Stimulated activated CD8-positive, alpha-beta memory T cell treated with anti-CD3 and anti-CD28 coated beads, Interleukin-7, amount 100 ng/mL, for 4 hours (primary cell): ENCODE data around the gene FOCAD.

Experiments used
- DNase-seq, 2 donors: peaks; one replicate each; pipeline ENCODE4 v3.0.0-alpha.2; 2020; ENCODE audit warnings: low read depth in 2 of 2

Gene FOCAD

DNA sequence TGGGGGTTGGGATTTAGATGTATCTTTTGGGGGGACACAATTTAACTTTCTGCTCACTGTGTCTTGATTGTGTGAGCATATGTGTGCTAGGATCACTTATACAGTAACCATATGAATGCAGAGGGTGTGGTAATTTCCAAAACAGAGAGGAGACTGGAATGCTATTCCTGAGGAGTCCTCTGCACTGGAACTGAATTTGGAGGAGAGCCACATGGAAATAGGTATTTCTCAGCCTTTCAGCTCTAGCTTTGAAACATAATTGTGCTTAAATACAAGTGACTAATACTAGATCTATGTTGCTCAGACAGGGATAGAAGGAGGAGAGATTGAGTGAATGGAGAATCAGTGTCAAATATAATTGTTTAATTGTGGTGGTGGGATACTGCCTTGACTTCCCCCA lies 45.5 kb downstream of the FOCAD start:
- DNase-seq = no peak

DNA sequence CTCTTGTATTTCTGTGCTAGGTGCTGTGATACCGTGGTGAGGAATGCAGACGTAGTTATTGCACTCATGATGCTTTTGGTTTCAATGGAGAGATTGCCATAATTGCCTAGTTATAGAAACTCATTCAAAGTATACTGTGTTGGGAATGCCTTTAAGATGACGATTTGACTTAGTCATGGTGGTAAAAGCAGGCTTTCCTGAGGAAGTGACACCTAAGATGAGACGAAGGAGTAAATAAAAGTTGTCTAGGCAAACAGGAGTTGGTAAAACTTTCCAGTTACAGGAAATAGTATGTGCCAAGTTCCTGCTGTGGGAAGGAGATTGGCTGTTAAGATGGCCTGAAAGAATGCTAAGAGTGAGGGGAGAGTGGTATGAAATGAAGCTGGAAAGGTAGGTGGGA lies 48.1 kb downstream of the FOCAD start:
- DNase-seq = no peak

DNA sequence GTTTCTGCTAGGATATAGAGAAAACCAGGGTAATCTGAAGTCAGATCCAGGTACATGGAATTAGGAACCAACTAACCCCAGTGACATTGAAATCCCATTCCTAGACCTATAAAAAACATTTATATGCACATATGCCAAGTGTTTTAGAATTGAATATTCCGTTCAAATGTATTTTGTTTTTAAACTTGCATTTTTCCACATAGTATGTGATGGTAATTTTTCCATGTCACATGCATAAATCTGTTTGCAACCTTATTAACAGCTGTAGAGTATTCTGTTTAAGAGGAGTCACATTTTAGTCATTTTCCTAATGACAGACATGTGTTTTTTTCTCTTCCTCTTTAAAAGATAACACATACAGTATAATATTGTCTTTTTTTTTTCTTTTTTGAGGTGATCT lies 50.2 kb downstream of the FOCAD start:
- DNase-seq = no peak

DNA sequence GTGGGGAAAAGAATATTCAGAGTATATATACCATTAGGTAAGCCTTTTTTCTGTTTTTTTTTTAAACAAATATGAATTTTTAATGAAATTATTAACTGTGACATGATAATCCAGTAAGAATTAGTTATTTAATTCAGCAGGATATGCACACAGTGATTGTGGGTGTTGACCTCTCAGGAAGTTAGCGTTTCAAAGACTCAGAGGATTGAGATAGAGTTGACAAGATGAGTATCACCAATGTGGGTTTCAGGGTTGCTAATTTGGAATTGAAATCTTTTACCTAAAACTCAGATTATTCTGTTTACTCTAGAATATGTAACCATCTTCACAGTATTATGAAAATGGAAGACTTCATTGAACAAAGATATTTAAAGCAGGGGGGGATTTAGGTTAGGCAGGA lies 56.2 kb downstream of the FOCAD start:
- DNase-seq = no peak

DNA sequence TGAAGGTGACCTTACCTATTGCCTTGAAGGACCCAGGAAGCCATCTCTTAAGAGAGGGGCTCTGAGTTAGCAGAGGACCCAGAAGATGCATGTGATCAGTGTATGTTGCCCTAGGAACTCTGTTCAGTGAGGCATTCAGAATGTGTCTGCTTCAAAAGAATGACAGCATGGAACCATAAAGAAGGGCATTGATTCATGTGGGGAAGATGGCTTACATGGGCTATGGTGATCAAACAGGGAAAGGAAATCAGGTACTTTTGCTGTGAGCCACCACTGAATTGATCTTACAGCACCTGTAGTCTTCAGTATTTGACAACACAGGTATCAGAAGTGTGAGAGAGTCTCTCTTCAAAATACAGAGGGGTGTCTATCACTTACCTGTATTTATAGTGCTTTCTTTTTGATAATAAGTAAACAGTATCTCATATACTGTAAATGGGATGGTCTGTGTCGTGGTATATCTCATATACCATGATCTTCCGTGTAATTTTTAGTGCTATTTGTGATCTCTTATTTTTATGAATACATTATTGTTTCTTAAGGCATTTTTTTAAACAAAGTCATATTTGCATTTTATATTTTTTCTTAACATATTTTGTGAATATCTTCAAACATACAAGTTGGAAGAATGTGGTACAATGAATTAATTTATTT lies 57.0 kb downstream of the FOCAD start:
- DNase-seq = no peak

DNA sequence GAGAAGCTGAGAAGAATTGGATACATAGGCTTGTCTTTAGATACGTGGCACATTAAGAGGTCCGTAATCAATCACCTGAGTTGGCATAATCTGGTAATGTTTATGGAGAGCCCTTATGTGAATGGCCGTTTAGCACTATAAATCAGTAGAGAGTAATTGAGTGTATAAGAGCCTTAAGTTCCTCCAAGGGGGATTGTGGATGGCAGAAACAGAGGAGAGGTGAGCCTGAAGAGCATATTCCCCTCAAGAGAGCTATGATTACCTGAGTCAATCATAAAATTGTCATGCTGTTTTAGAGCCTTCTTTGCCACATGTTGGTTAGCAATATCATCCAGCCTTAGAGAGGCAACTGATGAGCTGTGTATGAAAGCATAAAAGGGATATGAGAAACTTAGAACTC lies 58.8 kb downstream of the FOCAD start:
- no peak for DNase-seq

DNA sequence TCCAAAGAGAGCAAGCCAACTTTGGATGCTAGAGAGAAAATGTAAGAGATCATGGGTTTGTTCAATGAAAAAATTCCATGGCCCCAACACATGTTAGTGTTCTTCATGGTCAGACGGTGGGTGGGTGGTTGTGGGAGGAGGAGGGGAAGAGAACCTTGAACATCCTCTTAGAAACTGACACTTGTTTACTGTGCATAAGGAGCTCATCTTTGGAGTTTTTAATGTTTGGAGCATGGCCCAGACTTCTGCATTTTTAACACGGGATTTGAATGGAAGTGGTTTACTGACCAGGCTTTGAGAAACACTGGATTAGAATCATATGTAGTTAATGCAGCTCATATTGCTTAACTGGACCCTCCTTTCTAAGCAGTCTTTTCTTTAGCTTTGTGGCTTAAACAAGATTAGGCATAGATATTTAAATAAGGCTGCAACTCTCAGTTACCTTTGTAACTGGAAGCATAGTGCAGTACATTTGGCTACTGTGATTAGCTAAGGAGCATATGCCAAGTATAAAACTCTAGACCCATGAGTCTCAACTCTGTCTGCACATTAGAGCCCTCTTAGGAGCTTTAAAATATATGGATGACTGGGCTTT lies 60.1 kb downstream of the FOCAD start:
- no peak for DNase-seq

DNA sequence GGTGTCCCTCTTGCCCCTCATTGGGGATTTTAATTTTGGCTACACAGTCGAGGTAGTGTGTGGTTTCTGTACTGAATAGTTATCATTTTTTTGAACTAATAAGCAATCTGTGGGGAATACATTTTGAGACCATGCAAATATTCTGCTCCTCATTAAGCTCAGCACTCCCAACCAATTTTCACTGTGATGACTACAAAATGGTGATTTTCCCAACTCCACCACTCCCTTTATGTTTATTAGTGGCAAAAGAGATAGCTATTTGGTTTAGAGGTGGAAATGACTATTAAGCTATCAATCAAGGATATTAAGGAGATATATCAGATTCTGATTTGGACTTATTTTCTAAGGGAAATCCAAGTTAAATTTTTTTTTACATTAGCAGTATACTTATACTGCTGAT lies 62.9 kb downstream of the FOCAD start:
- no peak for DNase-seq

DNA sequence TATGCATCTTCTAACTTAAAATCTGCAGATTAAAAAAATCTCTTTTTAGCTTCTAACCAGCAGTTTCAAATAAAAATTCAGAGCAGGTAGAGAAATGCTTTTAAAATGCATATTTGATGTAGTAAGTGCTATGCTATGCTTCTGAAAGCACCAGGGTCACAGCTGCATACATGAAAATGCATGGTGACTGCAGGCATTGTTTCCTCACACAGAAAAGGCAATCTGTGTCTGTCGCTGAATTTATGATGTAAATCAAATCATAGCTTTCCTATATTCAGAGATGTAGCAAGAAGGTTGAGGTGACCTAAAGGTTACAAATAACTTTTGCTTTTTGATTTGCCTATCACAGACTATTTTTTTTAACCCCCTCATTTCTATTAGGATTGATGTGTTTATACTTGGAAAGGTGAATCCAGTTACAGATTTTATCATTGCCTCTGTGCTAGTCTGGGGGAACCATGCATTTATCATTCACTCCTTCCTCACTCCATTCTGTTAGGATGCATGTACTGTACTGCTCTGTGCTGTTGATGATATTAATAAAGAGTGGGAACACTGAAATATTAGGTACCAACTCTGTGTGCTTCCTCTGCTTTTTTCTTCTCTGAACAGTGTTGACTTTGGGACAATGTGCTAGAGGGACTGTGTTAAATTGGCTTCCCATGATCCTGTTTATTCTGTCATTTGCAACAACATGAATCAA lies 65.6 kb downstream of the FOCAD start:
- no peak for DNase-seq

DNA sequence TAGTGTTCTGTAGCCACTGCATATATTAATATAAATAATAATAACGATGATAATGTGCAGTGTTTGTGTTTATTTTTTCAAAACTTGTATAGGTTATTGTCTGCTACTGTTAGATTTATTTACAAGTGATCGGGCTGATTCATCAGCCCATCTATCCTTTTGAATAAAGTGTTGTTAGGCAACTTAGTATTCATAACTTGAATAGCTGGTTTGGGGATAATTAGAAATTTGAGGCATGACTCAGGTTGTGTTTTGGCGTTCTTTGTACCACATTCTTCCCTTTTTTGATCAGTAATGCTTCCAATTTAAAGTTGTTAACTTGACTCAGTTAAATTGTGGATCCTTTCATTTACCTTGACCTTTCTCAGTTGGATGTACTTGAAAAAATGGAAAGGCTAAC lies 69.7 kb downstream of the FOCAD start:
- no peak for DNase-seq

DNA sequence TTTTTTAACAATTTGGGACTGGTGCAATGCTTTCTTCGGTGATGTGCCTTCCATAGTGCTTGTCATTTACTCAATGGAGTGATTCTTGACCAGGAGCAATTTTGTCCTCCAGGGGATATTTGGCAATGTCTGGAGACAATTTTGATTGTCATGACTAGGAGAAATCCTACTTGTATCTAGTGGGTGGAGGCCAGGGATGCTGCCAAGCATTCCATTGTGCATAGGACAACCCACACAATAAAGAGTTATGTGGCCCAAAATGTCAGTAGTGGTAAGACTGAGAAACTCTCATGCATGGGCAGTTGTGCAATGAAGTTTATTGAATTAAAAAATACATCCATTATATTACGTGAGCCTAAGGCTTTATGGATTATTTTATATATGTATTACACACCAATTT lies 70.5 kb downstream of the FOCAD start:
- DNase-seq = no peak

DNA sequence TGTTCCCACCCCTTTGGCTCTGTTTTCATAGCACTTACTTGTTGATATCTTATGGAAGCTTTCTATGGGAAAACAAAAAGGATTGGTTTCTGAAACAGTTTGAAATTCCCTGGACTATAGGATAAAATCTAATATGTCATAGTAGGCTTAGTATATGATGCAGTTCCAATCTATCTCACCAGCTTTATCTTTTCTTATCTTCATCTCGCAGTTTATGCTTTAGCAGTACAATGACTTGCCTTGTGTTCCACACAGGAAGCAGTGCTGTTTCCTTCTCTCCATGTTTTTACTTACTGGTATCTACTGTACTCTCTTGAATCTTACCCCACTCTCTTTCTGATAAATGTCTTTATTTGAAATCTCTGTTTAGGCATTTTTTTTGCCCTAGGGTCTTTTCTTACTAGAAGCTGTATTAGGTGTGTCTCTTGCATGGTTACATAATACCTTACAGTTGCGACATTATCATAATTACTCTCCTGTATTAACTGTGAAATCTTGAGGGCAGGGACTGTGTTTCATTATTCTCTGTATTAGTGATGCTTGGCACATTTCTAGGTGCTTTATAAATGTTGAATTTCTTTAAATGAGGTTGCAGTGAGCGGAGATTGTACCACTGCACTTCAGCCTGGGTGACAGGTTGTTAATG lies 76.3 kb downstream of the FOCAD start:
- no peak for DNase-seq

DNA sequence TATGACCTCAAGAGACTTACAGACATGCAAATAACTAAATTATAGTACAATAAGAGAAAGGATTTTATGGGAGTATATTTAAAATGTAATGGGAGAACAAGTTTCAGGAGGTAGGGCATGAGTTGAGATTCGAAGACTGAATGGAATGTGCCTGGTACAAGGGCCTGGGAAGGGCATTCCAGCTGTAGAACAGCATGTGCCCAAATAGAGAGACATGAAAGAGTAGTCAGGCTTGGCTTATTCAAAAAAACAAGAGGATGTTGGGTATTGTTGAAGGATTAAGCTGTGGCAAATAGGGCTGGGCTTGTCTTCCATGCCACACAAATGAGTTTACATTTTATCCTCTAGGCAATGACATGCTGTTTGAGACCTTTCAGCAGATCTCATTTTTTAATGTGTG lies 86.9 kb downstream of the FOCAD start:
- no peak for DNase-seq

DNA sequence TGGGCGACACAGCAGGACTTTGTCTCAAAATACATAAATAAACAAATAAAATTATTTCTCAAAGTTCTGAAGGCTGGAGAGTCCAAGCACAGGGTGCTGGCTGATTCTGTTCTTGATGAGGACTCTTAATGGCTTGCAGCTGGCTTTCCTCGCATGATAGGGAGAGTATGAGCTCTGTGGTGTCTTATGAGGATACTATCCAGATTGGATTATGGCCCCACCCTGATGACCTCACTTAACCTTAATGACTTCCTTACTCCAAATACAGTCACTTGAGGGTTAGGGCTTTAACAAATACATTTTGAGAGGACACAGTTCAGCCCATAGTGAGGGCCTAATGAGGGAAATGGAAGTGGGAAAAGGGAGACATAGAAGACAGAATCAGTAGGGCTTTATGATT lies 87.7 kb downstream of the FOCAD start:
- no peak for DNase-seq

DNA sequence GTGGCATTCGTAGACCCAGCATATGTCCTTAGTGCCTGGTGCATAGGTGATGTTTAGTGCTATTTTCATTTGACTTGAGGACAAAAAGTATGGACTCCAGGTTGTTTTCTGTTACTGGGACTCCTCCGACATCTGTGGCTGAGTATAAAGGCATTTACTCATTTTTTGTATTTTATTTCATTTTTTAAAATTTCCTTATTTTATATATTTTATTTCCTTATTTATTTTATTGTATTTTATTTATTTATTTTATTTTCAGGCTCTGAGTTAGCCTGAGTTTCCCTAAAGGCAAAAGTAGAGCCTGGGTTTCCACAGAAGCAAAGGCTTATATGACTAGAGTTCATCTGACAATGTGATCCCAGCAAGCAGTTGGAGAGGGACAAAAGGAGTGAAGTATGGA lies 91.6 kb downstream of the FOCAD start:
- no peak for DNase-seq

DNA sequence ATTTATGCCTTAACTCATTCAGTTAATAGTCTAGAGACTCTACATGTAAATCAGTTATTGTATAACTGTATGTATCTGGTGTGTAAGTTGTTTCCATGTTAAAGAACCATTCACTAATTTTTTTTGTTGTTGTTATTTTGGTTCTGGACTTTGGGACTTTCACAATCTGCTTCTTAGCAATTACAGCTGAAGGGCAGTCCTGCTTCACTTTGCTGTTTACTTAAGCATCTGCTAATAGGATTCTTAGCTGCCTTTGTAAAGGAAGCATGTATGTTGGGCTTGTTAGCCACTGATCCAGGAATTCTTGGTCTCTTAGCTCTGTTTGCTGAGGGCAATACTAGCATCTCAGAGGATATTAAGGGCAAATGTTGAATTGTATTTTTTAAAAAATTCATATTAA lies 97.0 kb downstream of the FOCAD start:
- DNase-seq = no peak

DNA sequence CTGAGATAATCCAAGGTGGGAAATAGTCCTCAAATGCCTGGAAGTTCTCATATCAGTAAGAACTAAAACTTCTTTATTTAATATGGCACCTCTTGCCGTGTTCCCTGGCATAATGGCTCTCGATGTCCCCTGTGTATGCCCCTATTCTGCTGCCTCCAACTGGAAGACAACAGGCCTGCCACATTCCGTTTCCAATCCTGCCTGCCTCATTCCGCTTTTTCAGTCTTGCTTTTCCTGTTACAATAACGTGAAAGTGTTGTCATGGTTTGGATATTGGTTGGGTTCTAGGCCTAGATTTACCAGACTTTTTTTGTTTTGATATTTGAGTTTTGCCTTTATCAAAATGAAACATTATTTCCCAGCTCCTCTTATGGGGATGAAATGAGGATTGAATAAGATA lies 98.2 kb downstream of the FOCAD start:
- no peak for DNase-seq

DNA sequence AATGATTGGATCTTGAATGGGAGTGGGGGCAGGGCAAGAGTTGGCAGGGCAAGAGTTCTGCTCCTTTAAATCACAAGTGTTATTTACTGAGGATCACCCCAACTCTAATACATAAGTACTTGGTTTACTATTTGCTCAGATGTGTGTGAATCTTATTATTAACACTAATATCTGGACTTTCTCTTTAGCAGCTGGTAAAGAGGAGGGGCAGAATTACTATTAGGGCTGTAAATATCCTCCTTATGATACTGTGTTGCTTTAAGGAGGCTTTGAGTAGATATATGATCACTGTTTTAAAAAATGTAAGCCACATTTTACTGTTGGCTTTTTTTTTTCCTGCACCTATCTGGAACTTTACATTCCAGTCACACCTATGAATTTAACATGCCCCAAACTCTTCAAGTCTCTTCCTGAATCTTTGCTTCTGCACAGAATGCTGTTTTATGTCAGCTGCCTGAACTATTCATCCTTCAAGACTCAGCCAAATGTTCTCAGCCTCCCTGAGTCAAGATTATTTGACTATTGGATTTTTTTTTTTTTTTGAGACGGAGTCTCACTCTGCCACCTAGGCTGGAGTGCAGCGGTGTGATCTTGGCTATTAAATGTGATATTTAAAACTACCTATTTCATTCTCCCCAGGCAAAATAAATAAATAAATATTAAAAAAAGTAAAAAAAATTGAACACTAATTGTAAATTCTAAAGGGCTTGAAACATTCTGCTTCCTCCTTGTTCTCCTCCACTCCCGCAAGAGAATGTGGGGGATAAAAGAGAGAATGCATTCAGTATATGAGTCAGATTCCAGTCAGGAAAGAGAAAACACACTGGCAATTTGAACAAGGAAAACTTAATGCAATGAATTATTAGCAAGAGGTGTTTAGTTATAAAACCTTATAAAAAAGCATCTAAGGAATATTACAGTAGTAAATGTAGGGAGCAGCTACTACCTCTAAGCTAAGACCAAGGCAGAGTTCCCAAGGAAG lies 99.3 kb downstream of the FOCAD start:
- DNase-seq = no peak

DNA sequence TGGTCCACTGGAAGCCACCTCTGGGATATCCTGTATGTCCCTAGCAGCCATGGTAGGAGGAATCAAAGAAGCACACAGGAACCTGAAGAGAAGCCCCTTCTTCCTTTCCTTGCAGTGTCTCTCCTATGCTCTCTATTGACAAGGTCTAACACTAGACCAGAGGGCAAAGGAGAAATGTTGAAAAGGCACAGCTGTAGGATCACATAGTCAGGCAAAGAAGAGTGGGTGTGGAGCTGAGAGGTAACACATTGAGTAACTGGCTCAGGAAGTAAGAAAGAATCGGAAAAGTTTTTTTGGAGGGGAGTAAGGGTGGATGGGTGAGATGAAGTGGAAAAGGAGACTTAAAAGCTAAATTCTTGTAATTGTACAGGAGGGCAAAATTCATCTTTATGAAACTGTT lies 100.1 kb downstream of the FOCAD start:
- DNase-seq = no peak

DNA sequence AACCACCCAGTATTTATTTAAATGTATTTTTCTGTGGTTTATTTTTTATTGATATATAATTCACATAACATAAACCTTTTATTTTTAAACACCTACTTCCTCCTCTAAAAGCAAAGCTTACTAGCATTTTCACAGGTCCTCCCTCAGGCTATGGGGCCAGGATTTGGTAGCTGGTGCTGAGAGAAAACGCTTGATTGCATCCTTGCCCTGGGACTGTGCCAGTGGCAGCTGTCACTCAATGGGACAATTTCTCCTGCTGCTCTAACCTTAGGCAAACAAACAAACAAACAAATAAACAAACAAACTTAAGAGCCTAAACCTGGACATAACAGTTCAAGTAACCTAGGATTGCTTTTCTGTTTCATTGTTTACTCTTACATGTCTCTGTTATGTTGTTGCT lies 102.7 kb downstream of the FOCAD start:
- no peak for DNase-seq

DNA sequence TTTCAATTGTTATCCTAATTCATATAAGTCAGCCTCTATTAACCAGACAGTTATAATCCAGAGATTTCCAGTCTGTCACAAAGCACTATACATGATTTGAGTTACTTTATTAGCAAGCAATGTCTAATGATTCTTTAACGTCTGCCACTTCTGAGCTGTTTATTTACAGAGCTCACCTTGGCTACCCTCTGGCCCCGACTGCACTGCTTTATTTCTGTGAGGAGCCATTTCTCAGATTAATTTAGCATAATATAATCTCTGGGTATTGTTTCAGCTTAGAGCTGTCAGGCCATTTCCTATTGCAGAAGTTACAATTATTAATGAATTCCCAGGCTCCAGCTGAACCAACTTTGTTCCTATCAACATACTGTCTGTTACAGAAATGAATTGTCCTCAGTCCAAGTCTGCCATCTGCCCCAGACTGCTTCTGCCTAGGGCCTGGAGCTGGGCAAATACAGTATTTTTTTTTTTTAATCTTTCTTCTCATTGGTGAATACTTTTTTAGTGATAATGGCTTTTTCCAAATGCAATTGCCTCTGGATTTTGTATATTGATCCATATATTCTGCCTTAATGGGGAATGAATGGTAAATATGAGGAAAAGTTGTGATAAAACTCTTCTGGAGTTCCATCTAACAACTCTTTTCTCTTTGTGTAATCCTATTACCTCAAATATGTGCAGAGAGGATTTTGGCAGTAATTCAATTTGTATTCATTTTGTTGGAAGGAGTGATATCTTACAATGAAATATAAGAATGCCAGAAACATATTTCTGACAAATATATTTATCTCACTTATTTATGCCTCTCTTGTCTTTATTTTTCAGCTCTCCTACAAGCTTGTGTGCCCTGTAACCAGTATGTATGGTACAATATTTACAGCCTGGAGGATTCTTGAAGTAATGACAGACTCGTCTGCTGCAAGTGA lies 104.7 kb downstream of the FOCAD start:
- no peak for DNase-seq
